Colonic mucosa (tissue), 4 donors: ENCODE measurements around the gene NDUFA7. TPM values are rescaled to one million over a fixed set of nuclear protein-coding genes. Genes with fewer than 3 reads are reported as not detected.

Experiments
- DNase-seq: peaks from one replicate; pipeline ENCODE4 v3.0.0-alpha.2; 2020
- H3K27ac ChIP-seq: fragments of 200-600 bp; one replicate; pipeline ENCODE4 v1.8.0; 2021
- H3K27me3 ChIP-seq: fragments of 200-600 bp; one replicate; pipeline ENCODE4 v1.8.0; 2021
- H3K36me3 ChIP-seq: fragments of 200-600 bp; one replicate; pipeline ENCODE4 v1.8.0; 2021
- H3K4me1 ChIP-seq: fragments of 200-600 bp; one replicate; pipeline ENCODE4 v1.8.0; 2021; ENCODE audit warnings: mild to moderate bottlenecking
- H3K4me3 ChIP-seq: fragments of 200-600 bp; one replicate; pipeline ENCODE4 v1.8.0; 2021
- H3K9ac ChIP-seq, 2 donors: one replicate each; pipeline ENCODE4 v1.7.0; 2013; ENCODE audit warnings: control low read depth in 2 of 2, low read depth in 2 of 2, low read length in 2 of 2
- H3K9me3 ChIP-seq: fragments of 200-600 bp; one replicate; pipeline ENCODE4 v1.8.0; 2021
- intact Hi-C: fragments of 100-400 bp; cut with DNase I; formaldehyde crosslinking; loops from one replicate; pipeline ENCODE4 v1.14.1; 2022
- total RNA-seq, 2 donors: library from RNA; stranded (reverse); fragmentation: NEBNext Ultra II Directional in 1 of 2; extraction: Animal tissue kit (Norgen Biotek cat#: 25700) in 1 of 2; gene quantifications; one replicate each; pipeline ENCODE4 v1.2.1, GENCODE V29; 2021
- TF ChIP-seq, protein P1 (sequence below): fragments of 200-600 bp; IDR thresholded peaks from one replicate; pipeline ENCODE4 v1.8.0; 2022; ENCODE audit warnings: antibody characterized with exemption, mild to moderate bottlenecking
- donor health status: healthy.
- donor health status: DM: no; HTN: no; CAD: no.
- donor health status: DM: no; HTN: no; CAD: no.

The NDUFA7 gene
- total RNA-seq, 2 donors from 2014 or later: 57.4 to 58.3 TPM

DNA sequence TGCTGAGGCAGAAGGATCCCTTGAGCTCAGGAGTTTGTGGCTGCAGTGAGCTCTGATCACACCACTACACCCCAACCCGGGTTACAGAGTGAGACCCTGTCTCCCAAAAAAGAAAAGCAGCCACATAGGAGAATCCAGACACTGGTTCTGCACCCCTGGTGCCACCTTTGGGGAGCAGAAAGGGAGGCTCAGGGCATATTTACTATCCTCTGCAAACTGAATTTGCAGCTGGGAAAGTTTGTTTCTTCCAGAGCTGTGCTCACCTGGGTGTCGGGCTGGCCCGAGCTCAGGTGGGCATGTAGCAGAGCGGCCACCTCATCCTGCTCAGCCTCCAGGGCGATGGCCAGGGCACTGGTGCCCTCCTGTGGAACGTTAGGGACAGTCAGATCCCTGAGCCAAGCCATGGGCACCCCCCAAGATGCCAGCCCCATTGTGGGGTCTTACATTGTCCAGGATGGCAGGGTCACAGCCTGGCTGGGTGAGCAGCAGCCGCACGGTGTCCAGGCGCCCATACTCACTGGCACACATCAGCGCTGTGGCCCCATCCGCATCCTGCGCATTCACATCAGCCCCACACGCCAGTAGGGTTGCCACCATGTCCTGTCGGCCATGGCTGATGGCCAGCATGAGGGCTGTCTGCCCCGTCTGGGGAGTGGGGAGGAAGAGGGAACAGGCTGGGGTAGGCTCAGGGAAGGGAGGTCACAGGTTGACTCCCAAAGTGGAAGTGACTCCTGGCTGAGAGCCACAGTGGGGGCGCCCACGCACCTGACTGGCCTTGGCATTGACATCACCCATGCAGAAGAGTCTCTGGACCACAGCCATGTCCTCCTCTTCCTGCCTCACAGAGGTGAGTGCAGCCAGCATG lies 3.2 kb upstream of the NDUFA7 start:
- no peaks in the 10 kb centered on the region for H3K27me3 ChIP-seq
- intact Hi-C loops: loop anchor here (5.0 kb wide), 1 partner anchor 52 kb away; no protein-coding TSS in a partner anchor
- no peaks in the 10 kb centered on the region for H3K9me3 ChIP-seq
- H3K27ac ChIP-seq: no peak overlapping the region
- H3K4me1 ChIP-seq: no peaks in the 10 kb centered on the region
- DNase-seq: no peak
- TF ChIP-seq, protein P1, sequence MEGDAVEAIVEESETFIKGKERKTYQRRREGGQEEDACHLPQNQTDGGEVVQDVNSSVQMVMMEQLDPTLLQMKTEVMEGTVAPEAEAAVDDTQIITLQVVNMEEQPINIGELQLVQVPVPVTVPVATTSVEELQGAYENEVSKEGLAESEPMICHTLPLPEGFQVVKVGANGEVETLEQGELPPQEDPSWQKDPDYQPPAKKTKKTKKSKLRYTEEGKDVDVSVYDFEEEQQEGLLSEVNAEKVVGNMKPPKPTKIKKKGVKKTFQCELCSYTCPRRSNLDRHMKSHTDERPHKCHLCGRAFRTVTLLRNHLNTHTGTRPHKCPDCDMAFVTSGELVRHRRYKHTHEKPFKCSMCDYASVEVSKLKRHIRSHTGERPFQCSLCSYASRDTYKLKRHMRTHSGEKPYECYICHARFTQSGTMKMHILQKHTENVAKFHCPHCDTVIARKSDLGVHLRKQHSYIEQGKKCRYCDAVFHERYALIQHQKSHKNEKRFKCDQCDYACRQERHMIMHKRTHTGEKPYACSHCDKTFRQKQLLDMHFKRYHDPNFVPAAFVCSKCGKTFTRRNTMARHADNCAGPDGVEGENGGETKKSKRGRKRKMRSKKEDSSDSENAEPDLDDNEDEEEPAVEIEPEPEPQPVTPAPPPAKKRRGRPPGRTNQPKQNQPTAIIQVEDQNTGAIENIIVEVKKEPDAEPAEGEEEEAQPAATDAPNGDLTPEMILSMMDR: no peak
- H3K9ac ChIP-seq: no peak overlapping the region
- H3K36me3 ChIP-seq: no peaks in the 10 kb centered on the region
- no peak overlapping the region for H3K4me3 ChIP-seq

DNA sequence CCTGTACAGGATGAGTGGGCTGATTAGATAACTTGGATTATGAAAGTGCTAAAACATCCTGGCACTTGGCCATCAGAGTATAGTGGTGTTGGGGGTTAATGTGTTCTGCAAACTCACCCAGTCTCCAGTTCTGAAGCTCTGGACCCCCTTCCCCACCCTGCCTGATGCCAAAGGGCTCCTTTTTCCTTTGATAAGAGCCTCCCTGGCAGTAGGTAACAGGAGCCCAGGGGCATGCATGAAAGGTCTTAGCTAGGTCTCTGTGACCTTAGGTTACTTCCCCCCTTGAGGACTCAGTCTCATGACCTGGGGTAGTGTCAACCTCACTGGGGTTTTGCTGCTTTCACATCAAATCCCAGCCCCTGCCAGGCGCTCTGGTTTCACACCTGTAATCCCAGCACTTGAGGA lies 2.6 kb upstream of the NDUFA7 start:
- intact Hi-C loops: loop anchor here (5.0 kb wide), 1 partner anchor 51 kb away; no protein-coding TSS in a partner anchor
- no peaks in the 10 kb centered on the region for H3K27me3 ChIP-seq
- peak overlapping the region in 1 of 2 donors; percentile 2 for H3K9ac ChIP-seq
- TF ChIP-seq, protein P1: no peak
- no peak for DNase-seq
- no peaks in the 10 kb centered on the region for H3K4me1 ChIP-seq
- no peaks in the 10 kb centered on the region for H3K9me3 ChIP-seq
- H3K36me3 ChIP-seq: no peaks in the 10 kb centered on the region
- H3K27ac ChIP-seq: no peak overlapping the region
- H3K4me3 ChIP-seq: no peak overlapping the region

DNA sequence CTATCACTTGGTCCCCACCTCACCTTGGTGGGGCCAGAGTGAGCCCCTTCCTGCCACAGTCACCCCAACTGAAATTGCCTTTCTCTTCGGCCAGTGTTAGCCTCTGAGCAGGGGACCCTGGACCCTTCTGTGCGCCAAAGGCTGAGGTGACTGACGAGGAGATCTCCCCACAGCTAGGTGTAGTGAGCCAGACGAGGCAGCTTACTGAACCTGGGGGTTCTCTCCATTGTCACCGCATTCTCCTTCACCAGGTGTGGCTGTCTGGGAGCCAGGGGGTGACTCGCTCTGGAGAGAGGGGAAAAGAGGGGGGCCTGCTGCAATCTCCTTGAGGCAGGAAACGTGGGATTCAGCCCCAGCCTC lies 1.4 kb upstream of the NDUFA7 start:
- intact Hi-C loops: loop anchor here (5.0 kb wide), 1 partner anchor 50 kb away; no protein-coding TSS in a partner anchor
- Histone ChIP-seq H3K4me1 (no peaks in the 10 kb centered on the region), H3K27ac (no peak overlapping the region), H3K27me3 (no peaks in the 10 kb centered on the region), H3K4me3 (peak overlapping the region; percentile 97), H3K9me3 (no peaks in the 10 kb centered on the region), H3K36me3 (no peaks in the 10 kb centered on the region), H3K9ac (peak overlapping the region in 1 of 2 donors; percentile 94)
- DNase-seq: no peak
- TF ChIP-seq, protein P1: no peak

DNA sequence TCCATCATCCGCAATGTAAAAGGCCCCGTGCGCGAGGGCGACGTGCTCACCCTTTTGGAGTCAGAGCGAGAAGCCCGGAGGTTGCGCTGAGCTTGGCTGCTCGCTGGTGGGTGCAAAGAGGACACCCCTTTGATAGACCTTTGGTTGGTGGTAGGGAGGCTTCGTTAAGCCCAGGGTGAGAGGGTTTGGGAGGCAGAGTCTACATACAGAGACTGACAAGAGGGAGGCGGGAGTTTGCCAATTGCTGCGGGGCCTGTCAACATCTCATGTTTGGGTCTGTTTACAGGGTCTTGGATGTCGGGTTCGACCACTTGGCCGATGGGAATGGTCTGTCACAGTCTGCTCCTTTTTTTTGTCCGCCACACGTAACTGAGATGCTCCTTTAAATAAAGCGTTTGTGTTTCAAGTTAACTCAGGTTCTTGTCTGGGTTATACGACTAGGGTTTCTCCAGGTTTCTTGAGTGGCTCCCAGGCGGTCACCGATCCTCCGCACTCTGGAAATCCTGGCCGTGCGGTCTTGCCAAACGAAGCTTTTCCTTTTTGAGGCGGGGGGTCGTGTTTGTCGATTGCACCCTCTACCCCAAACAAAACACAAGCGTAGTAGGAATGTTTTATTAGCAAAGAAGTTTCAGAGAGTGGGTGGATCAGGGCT lies 937 bp upstream of the NDUFA7 start:
- DNase-seq: no peak
- Histone ChIP-seq H3K27ac (peak overlapping the region; percentile 88), H3K4me1 (no peaks in the 10 kb centered on the region), H3K27me3 (no peaks in the 10 kb centered on the region), H3K9me3 (no peaks in the 10 kb centered on the region), H3K4me3 (peak overlapping the region; percentile 97), H3K9ac (peak overlapping the region; percentile 85 to 94), H3K36me3 (no peaks in the 10 kb centered on the region)
- intact Hi-C loops: loop anchor here (5.0 kb wide), 1 partner anchor 50 kb away; no protein-coding TSS in a partner anchor
- TF ChIP-seq, protein P1: no peak

DNA sequence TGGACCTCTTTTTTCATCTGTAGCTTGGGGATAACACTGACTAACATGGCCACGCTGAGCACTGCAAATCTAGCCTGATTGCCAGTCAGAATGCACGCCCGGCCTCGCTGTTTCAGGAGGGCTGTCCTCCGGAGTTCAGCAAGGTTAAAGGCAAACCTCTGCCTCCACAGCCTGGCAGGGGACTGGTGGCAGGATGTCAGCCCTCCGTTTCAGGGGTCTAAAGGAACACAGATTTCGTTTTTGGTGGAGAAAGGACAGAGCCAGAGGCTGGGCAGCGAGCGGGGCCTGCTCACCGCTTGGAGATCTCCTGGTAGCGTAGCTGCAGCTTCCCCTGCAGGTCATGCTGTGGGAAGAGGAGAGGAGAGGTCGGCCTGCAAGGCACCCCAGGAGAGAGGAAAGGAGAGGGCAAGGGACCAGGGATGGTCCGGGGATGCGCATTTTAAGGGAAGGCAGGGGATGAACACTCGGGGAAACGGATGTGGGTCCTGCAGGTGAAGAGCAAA lies 560 bp downstream of the NDUFA7 start:
- DNase-seq: no peak
- peak overlapping the region; percentile 90 to 94 for H3K9ac ChIP-seq
- H3K27me3 ChIP-seq: no peaks in the 10 kb centered on the region
- H3K36me3 ChIP-seq: no peaks in the 10 kb centered on the region
- no peaks in the 10 kb centered on the region for H3K4me1 ChIP-seq
- peak overlapping the region; percentile 97 for H3K4me3 ChIP-seq
- intact Hi-C loops: loop anchor here (5.0 kb wide), 1 partner anchor 48 kb away; no protein-coding TSS in a partner anchor
- no peaks in the 10 kb centered on the region for H3K9me3 ChIP-seq
- peak overlapping the region; percentile 88 for H3K27ac ChIP-seq
- TF ChIP-seq, protein P1: no peak
